DMS 273 (cell line): ENCODE results near the gene NEURL3.
A peak's percentile ranks its signal among the peaks of the same experiment; 100 is the strongest.
"Not testable (repeated sequence)": the region's sequence is repeated elsewhere in the genome, so short reads cannot be mapped to it uniquely, and the experiment has no call there.

Experiments
- DNase-seq: peaks from one replicate; lab custom pipeline; 2025; ENCODE audit not compliant: unreplicated experiment; lab: John Stamatoyannopoulos, UW

The NEURL3 gene

DNA sequence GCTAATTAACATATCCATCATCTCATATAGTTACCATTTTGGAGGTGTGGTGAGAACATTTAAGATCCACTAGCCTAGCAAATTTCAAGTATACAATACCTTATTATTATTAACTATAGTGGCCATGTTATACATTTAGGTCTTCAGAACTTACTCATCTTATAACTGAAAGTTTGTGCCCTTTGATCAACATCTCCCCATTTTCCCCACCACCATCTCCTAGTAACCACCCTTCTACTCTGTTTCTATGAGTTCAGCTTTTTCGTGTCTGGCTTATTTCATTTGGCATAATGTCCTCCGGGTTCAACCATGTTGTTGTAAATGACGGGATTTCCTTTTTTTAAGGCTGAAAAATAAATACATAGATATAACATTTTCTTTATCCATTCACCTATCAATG is 15.9 kb downstream of the NEURL3 start:
- no peak for DNase-seq

DNA sequence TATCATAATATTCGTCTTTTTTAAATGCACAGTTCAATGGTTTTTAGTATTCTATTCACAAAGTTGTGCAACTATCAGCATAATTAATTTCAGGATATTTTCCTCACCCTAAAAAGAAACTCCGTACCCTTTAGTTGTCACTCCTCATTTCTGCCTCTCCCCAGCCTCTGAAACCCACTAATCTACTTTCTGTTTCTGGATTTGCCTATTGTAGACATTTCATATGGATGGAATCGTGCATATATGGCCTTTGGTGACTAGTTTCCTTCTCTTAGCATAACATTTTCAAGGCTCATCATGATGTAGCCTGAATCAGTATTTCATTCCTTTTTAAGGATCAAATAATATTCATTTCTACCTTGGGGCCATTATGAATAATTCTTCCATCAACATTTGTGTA is 18.5 kb downstream of the NEURL3 start:
- DNase-seq, result no peak

DNA sequence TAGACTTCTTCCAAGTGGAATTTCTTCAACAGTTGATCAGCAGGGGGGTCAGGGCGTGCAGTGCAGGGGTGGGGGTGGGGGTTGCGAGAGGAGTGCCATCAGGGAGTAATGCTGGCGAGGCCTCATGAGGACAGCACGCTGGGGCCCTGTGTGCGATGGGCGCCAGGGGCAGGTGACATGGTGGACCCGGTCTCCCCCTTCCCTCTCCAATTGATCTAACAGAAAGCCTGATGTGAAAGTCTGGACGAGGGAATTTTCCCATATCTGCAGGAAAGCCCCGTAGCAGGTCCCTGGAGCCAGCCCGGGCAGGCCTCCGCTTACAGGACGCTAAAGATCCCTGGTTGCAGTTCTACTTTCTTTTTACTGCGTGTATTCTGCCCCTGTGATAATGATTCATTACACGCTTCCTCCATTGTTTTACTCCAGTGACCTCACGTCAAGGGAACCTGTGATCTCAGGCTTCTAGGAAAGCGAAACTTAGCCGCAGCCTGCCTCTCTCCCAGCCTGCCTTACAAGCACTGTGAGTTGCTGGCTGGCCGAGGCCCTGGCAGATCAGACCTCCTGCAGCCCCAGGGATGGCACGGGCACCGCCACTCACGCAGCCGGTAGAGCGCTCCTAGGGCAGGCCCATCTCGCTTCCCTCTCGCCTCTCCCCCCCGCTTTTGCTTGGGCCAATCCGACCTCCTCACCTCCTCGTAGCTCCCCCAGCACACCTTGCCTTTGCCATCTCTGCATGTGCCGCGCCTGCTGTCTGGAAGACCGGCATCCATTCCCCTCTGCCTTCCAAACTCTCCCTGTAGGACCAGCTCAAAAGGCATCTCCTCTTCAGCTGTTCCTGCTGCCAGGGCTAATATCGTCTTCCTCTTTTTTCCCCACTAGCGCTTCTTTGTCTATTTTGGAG is 19.2 kb downstream of the NEURL3 start:
- no peak for DNase-seq

DNA sequence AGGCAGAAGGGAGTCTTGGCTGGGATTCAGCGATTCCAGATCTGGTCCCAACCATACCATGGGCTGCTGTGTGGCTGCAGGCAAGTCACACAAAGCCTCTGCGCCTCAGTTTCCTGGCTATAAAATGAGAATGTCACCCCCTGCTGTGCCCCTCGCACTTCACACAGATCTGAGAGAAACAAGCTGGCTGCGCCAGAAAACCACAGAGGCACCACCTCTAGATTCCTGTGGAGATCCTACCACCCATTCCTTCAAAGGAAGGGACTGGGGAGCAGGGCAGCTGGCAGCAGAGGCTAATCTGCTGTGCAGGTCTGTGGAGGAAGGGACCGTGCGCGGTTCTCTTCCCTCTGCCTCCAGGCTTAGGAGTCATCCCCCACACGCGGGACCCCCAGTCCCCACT is 19.8 kb downstream of the NEURL3 start:
- no peak for DNase-seq

DNA sequence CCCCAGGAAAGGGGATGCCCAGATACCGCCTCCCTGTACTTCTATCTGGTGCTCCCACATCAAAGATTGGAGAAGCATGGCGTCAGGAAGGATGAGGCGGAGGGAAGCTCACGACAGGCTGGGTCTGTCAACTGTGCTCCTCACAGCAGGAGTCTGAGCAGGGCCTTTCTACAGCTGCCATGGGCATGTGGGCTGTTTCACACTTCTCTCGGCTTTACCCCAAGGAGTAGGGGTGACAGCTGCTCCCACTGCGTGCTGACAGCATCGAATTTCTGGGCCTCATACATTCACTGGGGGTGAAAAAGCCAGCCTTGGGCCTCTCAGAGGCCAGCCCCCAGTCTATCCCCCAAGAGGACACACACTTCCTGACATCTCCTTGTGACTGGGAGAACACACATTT is 21.1 kb downstream of the NEURL3 start:
- peak; percentile 63 for DNase-seq

DNA sequence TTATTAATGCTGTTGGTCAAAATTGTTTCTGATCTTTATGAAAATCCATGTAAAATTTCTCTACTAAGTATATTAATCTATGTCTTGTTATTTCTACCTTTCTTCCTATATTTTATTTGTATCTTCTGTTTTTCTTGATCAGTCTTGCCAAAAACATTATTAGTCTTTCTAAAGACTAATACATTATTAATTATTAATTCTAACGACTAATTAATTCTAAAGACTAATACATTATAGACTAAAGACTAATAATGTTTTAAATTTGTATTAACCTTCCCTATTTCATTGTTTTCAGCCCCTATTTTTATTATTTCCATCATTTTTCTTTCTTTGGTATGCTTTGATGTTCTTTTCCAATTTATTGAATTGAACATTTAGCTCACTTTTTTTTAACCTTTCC is 27.7 kb downstream of the NEURL3 start:
- no peak for DNase-seq

DNA sequence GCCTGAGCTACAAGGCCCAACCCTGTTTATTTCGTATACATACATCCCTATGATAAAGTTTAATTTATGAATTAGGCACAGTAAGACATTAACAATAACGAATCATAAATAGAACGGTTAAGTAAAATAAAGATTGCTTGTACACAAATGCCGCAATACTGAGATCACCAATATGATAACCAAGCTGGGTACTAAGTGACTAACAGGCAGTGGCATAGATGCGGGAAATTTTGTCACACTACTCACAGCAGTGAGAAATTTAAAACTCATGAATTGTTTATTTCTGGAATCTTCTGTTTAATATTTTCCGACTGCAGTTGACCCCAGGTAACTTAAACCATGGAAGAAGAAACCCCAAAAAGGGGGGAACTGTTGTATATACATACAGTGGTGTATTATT is 33.4 kb downstream of the NEURL3 start:
- DNase-seq, result no peak

DNA sequence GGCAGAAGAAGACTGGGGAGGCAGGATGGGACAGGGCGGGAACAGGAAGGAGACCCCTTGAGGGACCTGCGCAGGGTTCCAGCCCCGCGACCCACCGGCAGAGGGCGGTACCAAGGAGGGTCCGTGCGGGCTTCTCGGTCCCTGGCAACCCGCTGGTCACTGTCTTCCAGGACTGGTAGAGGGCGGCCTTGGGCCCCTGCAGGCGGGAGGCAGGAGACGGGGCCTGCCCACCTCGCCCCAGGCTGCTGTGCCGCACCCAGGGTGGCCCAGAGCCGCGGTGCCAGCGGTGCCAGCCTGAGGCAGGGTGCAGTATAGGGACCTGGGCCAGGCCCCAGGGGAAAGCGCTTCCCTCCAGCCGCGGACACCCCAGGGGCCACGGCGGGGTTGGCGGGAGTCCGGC is 34.5 kb downstream of the NEURL3 start:
- DNase-seq, result no peak

DNA sequence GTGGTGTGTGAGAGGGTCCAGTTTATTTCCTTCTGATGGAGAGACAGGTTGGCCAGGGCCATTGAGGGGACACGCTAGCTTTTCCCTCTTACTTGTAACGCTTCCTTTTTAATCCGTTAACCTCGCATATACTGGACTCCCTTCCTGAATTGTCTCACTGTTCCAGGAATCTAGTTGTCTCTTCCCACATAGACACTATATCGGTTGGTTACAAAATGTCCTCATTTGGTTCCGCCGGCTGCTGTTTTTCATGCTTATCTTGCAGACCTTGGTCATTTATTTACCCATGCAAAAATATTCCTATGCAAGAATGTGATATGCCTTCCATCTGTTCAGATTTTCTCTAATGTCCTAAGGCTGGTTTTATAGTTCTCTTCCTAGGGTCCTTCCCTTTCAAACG is 35.0 kb downstream of the NEURL3 start:
- peak; percentile 33 for DNase-seq

DNA sequence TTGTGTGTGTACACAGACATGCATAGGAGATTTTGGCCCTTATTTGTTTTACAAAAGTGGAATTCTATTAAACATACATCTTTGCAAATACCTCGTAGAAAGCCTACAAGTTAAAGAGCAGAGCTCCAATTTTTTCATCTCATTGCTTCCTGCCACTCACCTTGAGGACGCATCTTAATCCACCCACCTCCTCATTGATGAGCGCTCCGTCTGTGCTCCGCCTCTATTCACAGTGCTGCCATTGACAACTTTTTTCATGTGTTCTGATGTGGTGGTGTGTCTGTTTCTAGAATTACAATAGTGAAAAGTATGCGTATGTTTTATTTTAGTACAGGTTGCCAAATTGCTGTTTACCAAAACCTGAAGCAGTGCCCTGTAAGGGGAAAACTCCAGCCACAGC is 36.3 kb downstream of the NEURL3 start:
- no peak for DNase-seq

DNA sequence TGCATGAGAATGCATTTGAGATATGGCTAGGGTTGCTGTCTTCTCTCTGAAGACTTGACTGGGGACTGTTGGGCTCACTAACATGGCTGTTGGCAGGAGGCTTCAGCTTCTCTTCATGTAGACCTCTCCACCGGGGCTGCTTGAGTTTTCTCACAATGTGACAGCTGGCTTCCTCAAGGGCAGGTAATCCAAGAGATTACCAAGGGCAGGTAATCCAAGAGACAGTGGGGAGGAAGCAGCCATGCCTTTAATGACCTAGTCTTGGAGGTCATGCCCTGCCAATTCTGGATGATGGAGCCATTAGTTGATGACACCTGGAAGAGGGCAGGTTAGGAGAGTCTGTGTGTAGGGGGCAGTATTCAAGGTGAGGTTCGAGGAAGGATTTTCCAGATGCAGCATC is 40.5 kb downstream of the NEURL3 start:
- DNase-seq, result no peak

DNA sequence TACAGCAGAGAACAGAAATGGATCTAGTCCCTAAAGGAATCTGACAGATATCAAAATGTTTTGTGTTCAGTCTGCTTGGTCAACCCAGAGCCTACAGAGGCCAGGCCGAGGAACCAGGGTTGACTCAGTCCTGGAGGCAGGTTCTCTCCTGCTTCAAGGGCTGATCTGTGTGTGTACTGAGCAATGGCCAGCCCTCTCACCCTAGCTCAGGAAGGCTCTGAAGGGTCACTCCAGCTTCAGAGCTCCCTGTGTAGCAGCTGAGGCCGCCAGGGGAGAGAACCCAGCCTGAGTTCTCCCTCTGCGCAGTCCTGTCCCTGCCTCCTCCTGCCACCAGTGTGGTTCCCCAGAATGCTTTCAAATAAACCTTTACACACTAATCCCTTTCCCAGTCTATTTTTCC is 41.1 kb downstream of the NEURL3 start:
- no peak for DNase-seq

DNA sequence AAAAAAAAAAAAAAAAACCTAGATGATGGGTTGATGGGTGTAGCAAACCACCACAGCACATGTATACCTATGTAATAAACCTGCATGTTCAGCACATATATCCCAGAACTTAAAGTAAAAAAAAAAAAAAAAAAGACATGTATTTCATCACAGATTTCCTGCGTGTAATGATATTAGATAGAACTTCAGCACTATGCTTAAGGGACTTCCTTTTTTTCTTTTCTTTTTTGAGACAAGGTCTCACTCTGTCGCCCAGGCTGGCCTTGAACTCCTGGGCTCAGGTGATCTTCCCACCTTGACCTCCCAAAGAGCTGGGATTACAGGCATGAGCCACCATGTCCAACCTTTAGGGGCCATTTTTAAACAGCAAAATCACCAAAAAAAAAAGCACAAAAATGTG is 42.0 kb downstream of the NEURL3 start:
- DNase-seq, result no peak

DNA sequence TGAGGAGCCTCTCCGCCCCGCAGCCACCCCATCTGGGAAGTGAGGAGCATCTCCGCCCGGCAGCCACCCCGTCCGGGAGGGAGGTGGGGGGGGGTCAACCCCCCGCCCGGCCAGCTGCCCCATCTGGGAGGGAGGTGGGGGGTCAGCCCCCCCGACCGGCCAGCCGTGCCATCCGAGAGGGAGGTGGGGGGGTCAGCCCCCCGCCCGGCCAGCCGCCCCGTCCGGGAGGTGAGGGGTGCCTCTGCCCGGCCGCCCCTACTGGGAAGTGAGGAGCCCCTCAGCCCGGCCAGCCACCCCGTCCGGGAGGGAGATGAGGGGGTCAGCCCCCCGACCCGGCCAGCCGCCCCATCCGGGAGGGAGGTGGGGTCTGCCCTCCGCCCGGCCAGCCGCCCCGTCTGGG is 43.5 kb downstream of the NEURL3 start:
- not testable (repeated sequence) for DNase-seq

DNA sequence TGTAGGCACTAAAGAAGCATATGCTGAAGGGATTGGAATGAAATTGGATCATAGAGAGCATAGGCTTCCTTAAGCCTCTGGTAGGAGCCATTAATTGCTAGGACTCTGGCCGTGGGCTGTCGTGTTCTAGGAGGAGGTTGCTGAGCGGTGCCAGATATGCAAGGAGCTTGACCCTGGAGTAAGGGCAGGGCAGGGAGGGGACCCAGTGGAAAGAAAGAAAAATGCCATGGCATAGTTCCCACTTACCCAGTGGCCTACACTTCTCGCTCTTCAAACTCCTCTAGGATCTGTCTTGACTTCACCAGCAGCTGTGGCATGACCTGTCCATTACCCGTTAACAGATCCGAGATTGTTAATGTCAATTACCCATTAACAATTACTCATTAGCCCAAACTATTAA is 53.1 kb downstream of the NEURL3 start:
- DNase-seq, result no peak

DNA sequence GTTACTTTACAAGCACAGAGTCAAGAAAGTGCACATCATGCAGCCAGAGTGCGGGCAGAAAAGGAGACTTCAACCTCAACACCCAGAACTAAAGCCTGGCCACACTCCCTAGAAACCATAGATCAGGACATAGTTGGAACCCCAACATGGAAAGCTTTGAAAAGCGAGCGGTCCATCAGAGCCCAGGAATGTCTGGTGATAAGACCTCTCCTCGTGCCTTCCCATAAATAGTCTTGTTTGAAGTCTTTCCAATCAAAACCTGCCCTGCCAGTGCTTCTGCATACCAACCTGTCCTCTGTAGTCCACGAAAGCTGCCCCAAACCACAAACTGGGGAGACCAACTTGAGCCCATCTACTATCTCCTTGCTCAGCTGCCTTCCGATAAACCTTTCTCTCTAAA is 55.5 kb downstream of the NEURL3 start:
- no peak for DNase-seq

DNA sequence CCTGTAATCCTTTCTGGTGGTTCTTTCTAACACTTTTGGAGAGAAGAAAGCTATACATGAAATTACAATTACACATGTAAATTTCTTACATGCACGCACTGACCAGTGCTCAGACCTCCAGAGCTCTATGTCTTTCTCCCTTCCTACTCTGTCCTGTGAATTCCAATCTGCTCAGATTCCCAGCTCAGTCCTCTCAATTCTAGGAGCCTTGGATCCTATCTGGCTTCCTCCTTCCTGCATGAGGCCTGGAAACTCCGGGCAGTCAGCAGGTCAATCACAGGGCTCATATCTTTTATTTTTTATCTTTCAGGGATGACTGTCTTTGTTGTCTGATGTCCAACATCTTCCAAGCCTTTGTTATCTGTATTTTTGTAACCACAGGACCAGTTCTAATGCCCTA is 56.0 kb downstream of the NEURL3 start:
- no peak for DNase-seq

DNA sequence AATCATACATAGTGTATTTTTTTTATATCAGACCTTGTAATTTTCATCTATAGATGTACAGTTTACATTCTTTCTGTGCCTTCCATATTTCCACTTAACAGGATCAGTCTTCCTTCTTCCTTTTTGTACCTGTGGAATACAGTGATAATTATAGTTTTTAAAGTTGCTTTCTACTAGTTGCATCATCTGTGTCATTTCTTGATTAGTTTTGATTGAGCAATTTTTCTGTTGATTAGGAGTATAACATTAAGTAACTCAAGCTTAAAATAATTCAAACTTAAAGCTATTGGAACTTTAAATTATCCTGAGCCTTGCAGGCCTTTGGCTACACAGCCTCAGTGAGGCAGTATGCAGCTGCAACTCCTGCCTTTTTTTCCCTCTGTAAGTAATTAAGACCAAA is 57.4 kb downstream of the NEURL3 start:
- DNase-seq, result no peak
